GM12878 (cell line): ENCODE results near the gene CMSS1. TPM values are rescaled to one million over a fixed set of nuclear protein-coding genes. Genes with fewer than 3 reads are reported as not detected.

Source experiments
- ATAC-seq: fragments of 200-7000 bp; cut with Tn5 transposase; 3 replicates; pipeline ENCODE4 v1.9.1; 2020; ENCODE audit warnings: mild to moderate bottlenecking, moderate library complexity
- BruUV-seq: library from RNA; stranded (reverse); fragments of 400-500 nt; replicated peaks from 2 replicates; lab custom pipeline; 2021; lab: Mats Ljungman, UMichigan
- CTCF ChIA-PET: fragments of 300-600 bp; sonication (Branson Sonifier 250); formaldehyde crosslinking; extraction: SDS; loops from one replicate; lab custom pipeline; 2021; ENCODE audit warnings: inconsistent platforms; lab: Yijun Ruan, JAX
- POLR2A ChIA-PET: fragments of 350-600 bp; formaldehyde crosslinking; extraction: SDS; loops from one replicate; lab custom pipeline; 2021; ENCODE audit warnings: inconsistent platforms; lab: Charles Lee
- RAD21 ChIA-PET: fragments of 300-600 bp; sonication (Branson Sonifier 250); formaldehyde crosslinking; loops from one replicate; lab custom pipeline; 2023; ENCODE audit warnings: antibody characterized with exemption; ENCODE audit not compliant: unreplicated experiment; lab: Charles Lee
- SMC1A ChIA-PET: fragments of 300-600 bp; sonication (Branson Sonifier 250); formaldehyde crosslinking; loops from one replicate; lab custom pipeline; 2023; ENCODE audit not compliant: unreplicated experiment, uncharacterized antibody; lab: Charles Lee
- DNase-seq: peaks from one replicate; pipeline ENCODE4 v3.0.0-alpha.2; 2011; ENCODE audit warnings: low read depth, low spot score
- FAIRE-seq: peaks from 3 replicates; lab custom pipeline; 2011; peaks lifted over from hg19 to GRCh38; lab: Jason Lieb, UNC
- H2AFZ ChIP-seq: 2 replicates; pipeline ENCODE4 v1.6.0; 2011; ENCODE audit warnings: low read depth, low read length, control low read depth; ENCODE audit not compliant: control insufficient read depth
- H3K27ac ChIP-seq: 2 replicates; pipeline ENCODE4 v1.5.1; 2011; ENCODE audit warnings: control low read depth; ENCODE audit not compliant: control insufficient read depth, insufficient read depth
- H3K27me3 ChIP-seq, 2 experiments: replicated peaks in 1 of 2; 2 replicates each; pipeline versions ENCODE4 v1.6.0 to v1.6.1; 2011; ENCODE audit warnings: low read length in 1 of 2; ENCODE audit not compliant: control insufficient read depth in 2 of 2, insufficient read depth in 2 of 2
- H3K36me3 ChIP-seq, 2 experiments: 2 replicates each; pipeline ENCODE4 v1.5.1; 2011; ENCODE audit warnings: low read length in 1 of 2; ENCODE audit not compliant: control insufficient read depth in 2 of 2, insufficient read depth in 2 of 2
- H3K4me1 ChIP-seq: 2 replicates; pipeline ENCODE4 v1.6.1; 2011; ENCODE audit warnings: mild to moderate bottlenecking, low read length, moderate library complexity, mixed read lengths; ENCODE audit not compliant: control insufficient read depth, insufficient read depth
- H3K4me2 ChIP-seq: 2 replicates; pipeline ENCODE4 v1.6.0; 2011; ENCODE audit warnings: control low read depth; ENCODE audit not compliant: control insufficient read depth, insufficient read depth
- H3K4me3 ChIP-seq: fragments of 200-600 bp; sonication (generic); 2 replicates; pipeline ENCODE4 v1.5.1; 2016
- H3K79me2 ChIP-seq: 2 replicates; pipeline ENCODE4 v1.6.0; 2011; ENCODE audit warnings: low read length; ENCODE audit not compliant: control insufficient read depth, insufficient read depth
- H3K9ac ChIP-seq: 2 replicates; pipeline ENCODE4 v1.8.0; 2011; ENCODE audit warnings: low read length, control low read depth, mixed read lengths; ENCODE audit not compliant: control insufficient read depth, insufficient read depth
- H3K9me3 ChIP-seq: replicated peaks from 3 replicates; pipeline ENCODE4 v1.5.1; 2011; ENCODE audit warnings: mild to moderate bottlenecking, low read length; ENCODE audit not compliant: control insufficient read depth, insufficient read depth
- H4K20me1 ChIP-seq: 2 replicates; pipeline ENCODE4 v1.6.0; 2011; ENCODE audit not compliant: control insufficient read depth, insufficient read depth
- ASH2L ChIP-seq: fragments of 300-600, 200-600 bp; sonication (generic); IDR thresholded peaks from 2 replicates; pipeline ENCODE4 v1.6.1; 2017; ENCODE audit warnings: low read depth, mild to moderate bottlenecking, borderline replicate concordance
- CBX5 ChIP-seq: sonication (generic); IDR thresholded peaks from 2 replicates; pipeline ENCODE4 v1.6.1; 2016; ENCODE audit warnings: low read depth, moderate library complexity, mild to moderate bottlenecking, inconsistent platforms
- CHD2 ChIP-seq: IDR thresholded peaks from 2 replicates; pipeline ENCODE4 v1.6.1; 2011; ENCODE audit warnings: low read depth, low read length, improper control_type of control experiment, borderline replicate concordance
- E4F1 ChIP-seq: fragments of 450-650 bp; IDR thresholded peaks from 2 replicates; pipeline ENCODE4 v1.6.1; 2018; ENCODE audit warnings: borderline replicate concordance, mild to moderate bottlenecking; ENCODE audit not compliant: partially characterized antibody
- GABPA ChIP-seq: IDR thresholded peaks from 2 replicates; pipeline ENCODE4 v1.6.1; 2014; ENCODE audit warnings: antibody characterized with exemption, low read depth, mild to moderate bottlenecking, inconsistent platforms
- IRF4 ChIP-seq: IDR thresholded peaks from 2 replicates; pipeline ENCODE4 v1.6.1; 2011; ENCODE audit warnings: low read depth, low read length
- KDM1A ChIP-seq: fragments of 200-600 bp; sonication (generic); IDR thresholded peaks from 2 replicates; pipeline ENCODE4 v1.6.1; 2016; ENCODE audit warnings: borderline replicate concordance
- MXI1 ChIP-seq: fragments of 150-350 bp; IDR thresholded peaks from 2 replicates; pipeline ENCODE4 v1.6.1; 2011; ENCODE audit warnings: low read depth, mild to moderate bottlenecking, inconsistent platforms, low read length, improper control_type of control experiment
- NFXL1 ChIP-seq: fragments of 450-650 bp; IDR thresholded peaks from 2 replicates; pipeline ENCODE4 v1.6.1; 2017; ENCODE audit warnings: antibody characterized with exemption, mild to moderate bottlenecking, borderline replicate concordance
- NRF1 ChIP-seq: conservative IDR thresholded peaks from 2 replicates; pipeline ENCODE4 v1.6.1; 2011; ENCODE audit warnings: mild to moderate bottlenecking, low read depth, low read length, improper control_type of control experiment
- POLR2AphosphoS5 ChIP-seq: IDR thresholded peaks from 2 replicates; pipeline ENCODE4 v1.6.1; 2011; ENCODE audit warnings: mild to moderate bottlenecking, low read length, inconsistent platforms
- PRDM15 ChIP-seq: fragments of 450-650 bp; formaldehyde crosslinking; IDR thresholded peaks from 2 replicates; pipeline ENCODE4 v1.4.0; 2020; ENCODE audit warnings: mild to moderate bottlenecking, moderate library complexity
- RBBP5 ChIP-seq: fragments of 200-600 bp; sonication (generic); conservative IDR thresholded peaks from 2 replicates; pipeline ENCODE4 v1.6.1; 2016
- TARDBP ChIP-seq: IDR thresholded peaks from 2 replicates; pipeline ENCODE4 v1.6.1; 2016; ENCODE audit warnings: borderline replicate concordance
- USF1 ChIP-seq: IDR thresholded peaks from 2 replicates; pipeline ENCODE4 v1.6.1; 2011; ENCODE audit warnings: borderline replicate concordance, low read depth, mild to moderate bottlenecking, moderate library complexity, mixed read lengths, low read length; ENCODE audit not compliant: insufficient read depth; ENCODE audit errors: extremely low read length
- USF2 ChIP-seq: IDR thresholded peaks from 2 replicates; pipeline ENCODE4 v1.6.1; 2011; ENCODE audit warnings: low read depth, low read length, improper control_type of control experiment, borderline replicate concordance
- YBX1 ChIP-seq: fragments of 450-650 bp; IDR thresholded peaks from 2 replicates; pipeline ENCODE4 v1.6.1; 2016; ENCODE audit warnings: antibody characterized with exemption
- WGBS: methylation state at CpG from one replicate; pipeline ENCODE4 v1.1.6; 2016; ENCODE audit warnings: low lambda C conversion rate; ENCODE audit not compliant: insufficient replicate concordance, insufficient coverage; ENCODE audit errors: missing lambda C conversion rate; 5-methylcytosine and 5-hydroxymethylcytosine counted together
- in situ Hi-C: fragments of 300-500 bp; cut with MboI; formaldehyde crosslinking; loops from 9 replicates; pipeline ENCODE4 v1.14.3; 2018; ENCODE audit warnings: mixed read lengths
- intact Hi-C: fragments of 100-400 bp; cut with micrococcal nuclease; formaldehyde crosslinking; loops from one replicate; pipeline ENCODE4 v1.14.2; 2022; ENCODE audit not compliant: unreplicated experiment
- polyA plus RNA-seq, 11 experiments: library from polyadenylated mRNA; depleted of rRNA in 4 of 11; unstranded in 6 of 11; stranded (reverse) in 5 of 11; fragments of >200 nt; fragmentation: Nextera tagmentation in 4 of 11; fragmentation: Illumina TruSeq in 1 of 11; extraction: Ambion mirVana in 4 of 11; extraction: Trizol in 1 of 11; gene quantifications; 1 replicate in 1 of 11; 2 replicates in 10 of 11; pipeline versions ENCODE4 v1.2.1 to v1.2.3, GENCODE V29; 2011 to 2016; ENCODE audit warnings: inconsistent platforms in 2 of 11, missing spikeins in 2 of 11, low read depth in 1 of 11
- total RNA-seq, 4 experiments: library from RNA; depleted of rRNA in 3 of 4; stranded (reverse); fragments of >200 nt in 3 of 4; fragmentation: Illumina TruSeq in 1 of 4; extraction: Trizol in 1 of 4; gene quantifications; 2 replicates each; pipeline versions ENCODE4 v1.2.1 to v1.2.3, GENCODE V29; 2013 to 2021

CMSS1 gene
- total and polyA plus RNA-seq, 10 of the 15 experiments (the other 5 are each of a cell fraction or from before 2014, with no cell fraction given): 31.0 to 118 (median 70.1) TPM

- TF ChIP-seq E4F1: no peak
- no peak for TF ChIP-seq USF1
- no peak for TF ChIP-seq GABPA
- no peak for TF ChIP-seq KDM1A
Observed at GRCh38 chr3:99962703-99963102, 145.0 kb downstream of the CMSS1 start (continued).

- no peak for FAIRE-seq
- H3K9me3 ChIP-seq: no peaks in the 10 kb centered on the region
- DNase-seq: no peak
- H2AFZ ChIP-seq: no peak overlapping the region
- ChIA-PET POLR2A (no interaction called here), CTCF (no interaction called here), SMC1A (interaction anchor here (0.7 kb wide), 1 partner anchor 94 kb away, joined by 3 read pairs; no protein-coding TSS in a partner anchor), RAD21 (no interaction called here)
- no peaks in the 10 kb centered on the region for H3K36me3 ChIP-seq
- H3K4me3 ChIP-seq: no peak overlapping the region
- H3K4me2 ChIP-seq: no peak overlapping the region
- no peaks in the 10 kb centered on the region for H3K27me3 ChIP-seq
- whole genome bisulfite sequencing: 100% methylated on average over 1 of the region's 1 CpG
- no peak for ATAC-seq
- no peak overlapping the region for H3K27ac ChIP-seq
- in situ Hi-C loops (no loop called here), intact Hi-C loops (no loop called here)
- H3K79me2 ChIP-seq: no peaks in the 10 kb centered on the region
- no peak overlapping the region for H3K9ac ChIP-seq
- BruUV-seq: no TSS peak
- H4K20me1 ChIP-seq: no peaks in the 10 kb centered on the region
- peaks cover 9% of the 10 kb centered on the region for H3K4me1 ChIP-seq
- no peak for TF ChIP-seq POLR2AphosphoS5
- TF ChIP-seq TARDBP: no peak
- no peak for TF ChIP-seq USF2
- no peak for TF ChIP-seq IRF4
- no peak for TF ChIP-seq PRDM15
- TF ChIP-seq NFXL1: no peak
- no peak for TF ChIP-seq MXI1
- no peak for TF ChIP-seq ASH2L
- TF ChIP-seq CHD2: no peak
- no peak for TF ChIP-seq RBBP5
- no peak for TF ChIP-seq CBX5
- TF ChIP-seq YBX1: no peak
- TF ChIP-seq NRF1: no peak
Observed at GRCh38 chr3:99965077-99965476, 147.4 kb downstream of the CMSS1 start.
